GM19238 (cell line): ENCODE results near the gene CRYBA2.

Experiments used
- DNase-seq: peaks from one replicate; pipeline ENCODE4 v3.0.0; 2011; ENCODE audit warnings: low spot score; ENCODE audit not compliant: insufficient read length

Gene CRYBA2, protein sequence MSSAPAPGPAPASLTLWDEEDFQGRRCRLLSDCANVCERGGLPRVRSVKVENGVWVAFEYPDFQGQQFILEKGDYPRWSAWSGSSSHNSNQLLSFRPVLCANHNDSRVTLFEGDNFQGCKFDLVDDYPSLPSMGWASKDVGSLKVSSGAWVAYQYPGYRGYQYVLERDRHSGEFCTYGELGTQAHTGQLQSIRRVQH

DNA sequence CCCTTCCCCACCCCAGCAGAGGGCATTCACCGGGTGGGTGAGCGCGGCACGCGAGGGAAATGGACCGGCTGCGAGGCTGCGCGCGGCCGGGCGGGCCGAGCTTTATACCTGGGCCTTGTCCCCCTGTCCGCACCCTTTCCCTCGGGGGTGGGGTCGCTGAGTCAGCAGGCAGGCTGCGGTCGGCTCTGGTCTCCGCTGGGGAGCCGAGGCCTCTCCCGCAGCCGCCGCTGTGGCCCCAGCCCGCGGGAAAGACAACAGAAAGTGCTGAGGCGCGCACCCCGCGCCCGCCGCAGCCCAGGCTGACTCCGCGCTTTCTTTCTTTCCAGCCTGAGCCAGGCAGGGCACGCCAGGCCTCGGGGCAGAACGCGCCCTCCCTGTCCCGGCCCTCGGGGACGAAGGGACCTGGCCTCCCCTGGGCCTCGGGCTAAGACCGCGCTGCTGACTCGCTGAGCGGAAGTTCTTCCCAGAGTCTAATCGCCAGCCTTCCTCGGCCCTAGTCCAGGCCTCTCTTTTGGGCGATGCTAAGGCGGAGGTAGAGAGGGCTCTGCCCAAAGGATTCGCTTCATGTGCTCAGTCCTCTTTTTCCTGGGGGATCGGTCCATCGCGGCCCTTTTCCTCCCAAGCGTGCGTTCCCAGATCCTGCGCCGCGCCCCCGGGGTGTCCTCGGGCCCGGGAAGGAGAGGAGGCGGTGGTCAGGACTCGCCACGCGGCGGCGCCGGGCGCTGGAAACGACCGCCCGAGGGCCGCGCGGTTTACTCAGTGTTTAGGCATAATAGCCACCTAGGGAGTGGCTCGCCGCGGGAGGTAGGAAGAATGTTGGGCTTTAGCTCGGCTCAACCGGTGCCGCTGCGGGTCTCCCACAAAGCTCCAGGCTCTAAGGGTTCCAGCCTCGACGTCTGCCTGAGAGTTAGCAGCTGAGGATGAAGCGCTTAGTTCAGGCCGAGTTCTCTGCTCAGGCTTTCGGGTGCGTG, at the start of gene CRYBA2:
Gene CRYBA2, minus strand, starts transcription at position 78 of the 971 bp plus-strand sequence. CDS start 246 bp downstream, outside the sequence.
- DNase-seq, result no peak

DNA sequence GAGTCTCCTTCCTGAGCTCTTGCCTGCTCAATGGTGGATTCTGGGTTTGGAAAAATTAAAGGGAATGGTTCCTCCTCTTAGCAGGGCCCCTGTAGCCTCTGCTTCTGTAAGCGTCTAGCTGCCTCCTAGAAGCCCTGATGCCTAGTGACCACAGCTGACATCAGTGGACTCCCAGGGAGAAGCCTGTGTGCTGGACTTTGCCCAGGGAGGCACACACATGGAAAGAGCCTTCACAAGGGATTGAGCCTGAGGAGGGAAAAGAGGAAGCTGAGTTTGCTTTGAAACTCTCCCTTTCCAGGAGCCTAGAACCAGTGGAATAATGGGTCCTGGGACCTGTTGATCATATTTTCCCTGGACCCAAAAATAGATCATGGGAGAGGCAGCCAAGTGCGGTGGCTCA, 49.5 kb upstream of the CRYBA2 start:
- DNase-seq, result no peak

DNA sequence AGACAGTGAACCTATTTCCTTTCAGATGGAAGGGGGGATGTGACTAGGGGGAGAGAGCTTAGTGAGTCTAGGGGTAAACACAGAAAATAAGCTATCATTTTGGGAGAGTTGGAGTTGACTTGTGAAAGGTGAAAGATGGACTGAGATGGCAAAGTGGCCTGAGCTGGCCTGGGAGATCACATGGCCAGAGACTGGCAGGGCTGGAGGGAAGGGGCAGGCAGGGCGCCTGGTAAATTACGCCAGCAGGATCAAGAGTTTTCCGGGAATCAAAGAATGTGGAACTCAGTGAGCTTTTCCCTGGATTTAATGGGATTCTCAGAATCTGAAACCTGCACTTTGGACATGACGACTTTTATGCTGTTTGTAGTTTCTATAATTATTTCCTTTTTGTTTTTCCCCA, 48.9 kb upstream of the CRYBA2 start:
- DNase-seq, result no peak

DNA sequence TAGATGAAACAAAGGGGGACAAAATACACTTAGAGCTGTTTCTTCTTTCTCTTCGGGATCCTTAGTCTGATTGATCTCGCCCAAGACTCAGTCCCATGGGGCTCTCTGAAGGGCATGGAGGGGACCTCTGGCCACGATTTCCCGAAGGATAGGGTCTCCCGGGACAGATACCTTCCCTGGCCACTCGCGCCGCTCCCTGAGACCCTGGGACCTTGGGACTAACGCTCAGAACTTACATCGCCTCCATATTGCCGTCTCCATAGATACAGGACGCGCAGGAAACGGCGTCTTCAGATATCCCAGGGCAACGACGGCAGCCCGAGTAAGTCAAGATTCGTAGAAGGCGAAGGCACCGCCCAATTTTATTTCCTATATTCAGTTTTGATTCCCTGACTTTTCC, 48.0 kb upstream of the CRYBA2 start, which contains the start of gene CFAP65:
Gene CFAP65, minus strand, starts transcription at position 265 of the 400 bp plus-strand sequence. CDS start 2,468 bp downstream, outside the sequence.
- no peak for DNase-seq

DNA sequence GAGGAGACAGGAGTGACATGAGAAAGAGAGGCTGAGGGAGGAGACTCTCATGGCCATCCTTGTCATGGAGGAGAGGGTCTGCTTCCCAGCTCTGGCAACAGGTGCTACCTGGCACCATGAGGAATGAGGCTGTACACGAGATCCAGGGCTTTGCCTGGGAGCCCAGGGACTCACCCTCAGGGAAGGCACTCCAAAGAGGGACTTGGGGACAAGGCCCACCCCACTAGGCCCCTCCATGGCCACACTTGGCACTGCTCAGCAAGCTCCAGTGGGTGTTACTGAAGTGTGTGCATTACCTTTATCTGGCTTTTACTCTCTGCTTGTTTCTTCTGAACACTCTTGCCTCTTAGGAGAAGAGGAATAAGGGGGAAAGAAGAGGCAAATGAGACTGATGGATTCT, 45.4 kb upstream of the CRYBA2 start:
- no peak for DNase-seq

DNA sequence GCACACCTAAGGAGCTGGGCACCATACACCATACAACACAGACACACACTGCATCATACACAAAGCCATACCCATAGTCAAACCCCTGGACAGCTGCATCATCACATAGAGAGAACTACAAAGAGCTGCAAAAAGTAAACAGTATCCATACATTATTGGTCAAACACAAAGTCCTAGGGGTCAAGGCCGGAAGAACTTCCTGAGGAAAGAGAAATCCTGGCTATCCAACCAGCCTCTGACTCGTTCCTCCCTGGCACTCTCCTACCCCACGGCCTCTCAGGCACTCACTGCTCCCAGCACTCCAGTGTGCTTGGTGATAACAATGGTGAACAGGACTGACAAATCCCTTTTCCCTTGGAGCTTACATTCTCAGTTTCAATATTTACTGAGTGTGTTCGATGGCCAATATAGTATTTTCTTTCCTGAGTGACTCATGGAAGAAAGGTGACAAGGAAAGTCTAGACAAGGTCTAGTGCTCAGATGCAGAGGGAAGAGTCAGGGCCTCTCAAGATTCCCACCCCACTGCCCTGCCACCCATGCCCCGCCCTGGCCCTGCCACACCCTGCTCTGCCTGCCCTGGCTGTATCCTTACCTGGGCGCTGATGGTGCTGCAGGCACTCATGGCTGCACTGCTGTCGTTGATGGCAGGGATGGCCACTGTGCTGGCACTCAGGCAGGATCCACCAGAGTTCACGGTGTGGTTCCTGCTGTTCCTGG, 44.7 kb upstream of the CRYBA2 start:
- no peak for DNase-seq

DNA sequence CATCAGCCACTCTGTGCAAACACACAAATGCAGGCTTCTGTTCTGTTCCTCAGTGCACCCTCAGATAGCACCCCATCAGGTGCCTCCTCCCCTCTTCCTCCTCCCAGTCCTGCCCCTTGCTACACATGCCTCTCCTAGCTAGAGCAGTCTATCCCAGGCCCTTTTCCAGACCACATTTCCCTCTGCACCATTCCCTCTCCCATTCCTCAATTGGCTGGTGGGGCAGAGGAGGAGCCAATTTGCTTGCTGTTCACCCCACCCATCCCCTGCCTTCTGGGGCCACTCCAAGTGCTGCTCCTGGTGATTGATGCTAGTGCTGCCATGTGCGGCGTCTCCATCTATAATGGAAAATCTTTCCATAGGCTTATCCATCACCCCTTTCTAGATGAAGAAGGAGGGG, 42.7 kb upstream of the CRYBA2 start:
- DNase-seq, result no peak

DNA sequence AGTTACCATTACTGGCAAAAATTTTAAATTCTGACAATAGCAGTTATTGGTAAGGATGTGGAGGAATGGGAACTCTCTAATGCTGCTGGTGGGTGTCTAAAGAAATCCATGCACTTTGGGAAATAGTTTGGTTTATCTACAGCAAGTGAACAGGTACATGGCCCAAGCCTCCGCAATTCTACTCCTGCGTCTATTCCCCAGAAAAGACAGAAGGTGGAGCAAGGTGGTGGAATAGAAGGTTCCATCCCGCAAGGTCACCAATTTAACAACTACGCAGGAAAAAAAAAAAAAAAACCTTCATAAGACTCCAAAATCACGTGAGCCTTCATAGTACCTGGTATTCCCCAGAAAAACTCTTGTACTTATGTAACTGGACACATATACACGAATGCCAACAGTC, 41.6 kb upstream of the CRYBA2 start:
- DNase-seq, result no peak

DNA sequence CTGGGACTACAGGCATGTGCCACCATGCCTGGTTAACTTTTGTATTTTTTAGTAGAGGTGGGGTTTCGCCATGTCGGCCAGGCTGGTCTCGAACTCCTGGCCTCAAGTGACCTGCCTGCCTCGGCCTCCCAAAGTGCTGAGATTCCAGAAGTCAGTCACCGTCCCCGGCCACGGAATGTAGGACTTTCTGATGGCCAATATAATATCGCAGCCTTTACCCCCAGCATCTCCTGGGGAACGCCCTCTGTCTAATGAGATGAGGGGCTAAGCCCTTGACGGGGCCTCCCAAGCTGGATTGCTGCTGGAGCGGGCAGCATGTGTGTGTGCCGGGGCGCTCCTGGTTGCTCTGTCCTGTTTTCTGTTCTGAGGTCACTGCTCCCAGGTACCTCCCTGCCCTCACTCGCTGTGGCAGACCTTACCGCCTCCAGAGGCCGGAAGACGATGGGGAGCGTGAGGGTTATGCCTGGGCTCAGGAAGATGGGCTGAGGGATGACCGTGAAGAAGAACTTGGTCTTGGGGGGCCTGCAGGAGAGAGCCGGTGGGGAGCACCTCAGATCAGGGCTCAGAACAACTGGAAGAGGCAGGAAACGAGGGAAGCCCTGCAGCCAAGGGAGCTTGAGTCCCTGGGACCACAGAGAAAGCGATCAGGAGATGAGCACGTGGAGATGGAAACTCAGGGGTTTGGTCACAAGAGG, 39.0 kb upstream of the CRYBA2 start:
- no peak for DNase-seq

DNA sequence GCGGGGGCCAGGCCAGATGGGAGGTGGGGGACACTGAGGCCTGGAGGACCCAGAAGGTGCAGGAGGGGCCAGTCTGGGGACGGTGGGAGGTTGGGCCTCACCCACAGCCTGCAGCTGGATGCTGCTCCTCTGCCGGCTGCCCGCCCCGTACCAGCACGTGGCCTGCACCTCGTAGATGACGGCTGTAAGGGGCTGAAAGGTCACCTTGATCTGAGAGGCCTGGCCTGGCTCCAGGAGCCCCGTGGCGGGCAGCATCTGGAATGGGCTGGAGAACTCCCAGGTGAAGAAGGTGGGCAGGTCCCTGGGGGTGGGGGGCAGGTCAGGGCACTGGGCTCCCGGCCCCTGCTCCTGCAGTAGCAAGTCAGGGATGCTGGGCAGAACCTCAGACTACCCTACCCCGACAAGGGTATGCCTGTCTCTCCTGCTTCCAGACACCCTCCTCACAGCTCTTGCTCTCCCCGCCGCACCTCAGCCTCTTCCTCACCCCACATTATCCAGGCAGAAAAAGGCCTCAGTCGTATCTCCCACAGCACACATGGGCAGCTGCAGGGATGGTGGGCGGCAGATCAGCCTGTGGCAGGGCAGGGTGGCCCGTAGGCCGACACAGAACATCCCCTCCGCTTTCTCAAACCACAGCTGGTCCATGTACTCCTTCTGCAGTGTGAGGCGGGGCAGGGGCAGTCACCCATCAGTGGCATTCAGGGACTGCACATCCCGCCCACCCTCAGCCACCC, 38.0 kb upstream of the CRYBA2 start:
- DNase-seq, result no peak

DNA sequence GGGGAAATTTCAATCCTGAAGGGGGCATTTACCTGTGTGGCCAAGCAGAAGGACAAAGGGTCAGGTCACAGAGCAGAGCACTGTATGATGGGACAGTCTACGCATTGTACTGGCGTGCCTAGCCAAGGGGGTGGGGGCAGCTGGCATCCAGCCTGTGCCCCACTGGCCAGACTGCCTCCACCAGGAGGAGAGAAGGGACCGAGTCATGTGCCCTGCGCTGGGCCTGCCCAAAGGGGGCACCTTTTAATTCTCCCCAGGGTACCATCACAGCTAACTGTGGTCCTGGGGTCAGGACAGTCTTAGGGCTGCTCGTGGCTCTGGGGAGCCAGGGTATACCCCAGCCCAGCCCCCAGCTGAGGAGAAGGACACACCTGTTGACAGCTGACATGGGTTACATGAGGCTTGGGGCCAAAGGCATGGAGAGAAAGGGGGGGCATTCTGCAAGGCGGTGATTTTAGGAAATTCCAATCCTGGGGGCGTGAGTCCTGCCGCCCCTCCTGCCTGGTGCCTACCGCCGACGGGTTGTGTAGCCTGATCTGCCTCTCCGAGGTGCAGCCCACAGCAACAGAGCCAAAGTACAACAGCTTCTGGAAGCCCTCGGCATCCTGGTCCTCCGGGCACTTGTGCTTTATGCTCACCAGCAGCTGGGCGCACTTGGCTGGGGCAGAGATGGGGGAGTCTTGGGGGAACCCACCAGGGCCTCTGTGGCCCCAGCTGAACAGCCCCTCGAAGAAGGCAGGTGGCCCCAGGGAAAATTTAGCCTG, 37.1 kb upstream of the CRYBA2 start:
- DNase-seq, result no peak

DNA sequence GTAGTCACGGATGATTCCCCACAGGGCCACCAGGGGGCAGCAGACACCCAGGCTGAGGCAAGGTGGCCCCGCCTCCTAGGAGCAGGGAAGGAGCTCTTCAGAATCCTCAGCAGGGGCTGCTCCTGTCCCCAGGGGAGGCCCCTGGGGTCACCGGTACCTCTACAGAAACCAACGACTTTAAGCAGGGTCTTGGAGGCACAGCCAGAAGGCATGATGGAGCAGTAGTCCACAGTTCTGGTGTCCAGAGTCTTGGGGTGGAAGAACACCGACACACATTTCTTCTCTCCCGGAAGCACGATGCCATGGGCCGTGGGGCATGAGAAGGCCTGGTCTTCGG, 36.6 kb upstream of the CRYBA2 start:
- peak; percentile 64 for DNase-seq

DNA sequence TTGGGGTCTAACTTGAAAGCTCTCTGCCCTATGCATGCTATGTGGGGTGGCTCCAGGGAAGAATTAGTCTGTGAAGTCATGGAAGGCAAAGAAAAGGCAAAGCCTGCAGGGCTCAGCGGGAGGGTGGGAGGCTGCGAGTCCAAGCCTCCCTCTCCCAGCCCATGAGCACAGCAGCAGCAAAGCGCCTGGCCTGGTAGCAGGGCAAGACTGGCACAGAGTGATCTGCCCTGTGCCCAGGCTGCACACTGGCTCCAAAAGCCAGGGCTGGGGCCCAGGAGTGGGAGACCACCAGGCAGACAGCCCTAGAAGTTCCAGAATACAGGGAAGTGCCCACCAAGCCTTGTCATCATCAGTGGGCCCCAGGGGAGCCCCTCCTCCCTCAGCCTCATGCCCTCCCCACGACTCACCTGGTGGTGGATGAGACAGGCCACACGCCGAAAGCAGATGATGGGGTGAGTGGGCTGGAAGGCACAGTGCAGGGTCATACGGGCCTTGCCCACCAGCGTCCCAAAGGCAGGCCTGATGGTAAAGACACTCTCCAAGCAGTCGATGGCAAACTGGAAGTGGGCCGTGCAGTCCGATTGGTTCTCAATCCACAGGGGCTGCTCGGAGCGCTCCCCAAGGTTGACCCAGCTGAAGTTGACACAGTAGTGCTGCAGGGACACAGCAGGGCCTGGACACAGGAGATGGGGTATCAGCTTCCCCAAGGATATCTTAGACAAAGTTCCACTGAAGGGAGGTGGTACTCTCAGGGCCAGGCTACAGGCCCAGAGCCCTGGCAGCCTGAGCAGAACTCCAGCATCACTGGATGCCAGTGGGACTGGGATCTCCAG, 36.0 kb upstream of the CRYBA2 start:
- DNase-seq, result no peak

DNA sequence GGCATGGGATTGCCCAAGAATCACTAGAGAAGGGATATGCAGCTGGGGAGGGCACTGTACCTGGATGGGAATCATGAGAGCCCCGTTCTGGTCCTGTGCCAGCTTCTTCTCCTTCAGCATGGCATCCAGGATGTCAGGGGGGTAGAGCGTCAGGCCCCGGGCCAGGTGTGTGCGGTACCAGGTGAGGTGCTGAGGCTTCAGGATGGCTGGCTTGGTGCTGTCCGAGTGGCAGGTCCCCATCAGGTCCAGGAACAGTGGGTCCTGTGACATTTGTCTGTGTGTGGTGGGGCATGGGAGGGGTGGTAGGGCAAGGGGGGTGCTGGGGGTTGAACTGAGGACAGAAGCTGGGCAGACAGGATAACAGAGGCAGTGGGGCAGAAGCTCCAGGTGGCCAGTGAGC, 34.9 kb upstream of the CRYBA2 start:
- DNase-seq, result no peak

DNA sequence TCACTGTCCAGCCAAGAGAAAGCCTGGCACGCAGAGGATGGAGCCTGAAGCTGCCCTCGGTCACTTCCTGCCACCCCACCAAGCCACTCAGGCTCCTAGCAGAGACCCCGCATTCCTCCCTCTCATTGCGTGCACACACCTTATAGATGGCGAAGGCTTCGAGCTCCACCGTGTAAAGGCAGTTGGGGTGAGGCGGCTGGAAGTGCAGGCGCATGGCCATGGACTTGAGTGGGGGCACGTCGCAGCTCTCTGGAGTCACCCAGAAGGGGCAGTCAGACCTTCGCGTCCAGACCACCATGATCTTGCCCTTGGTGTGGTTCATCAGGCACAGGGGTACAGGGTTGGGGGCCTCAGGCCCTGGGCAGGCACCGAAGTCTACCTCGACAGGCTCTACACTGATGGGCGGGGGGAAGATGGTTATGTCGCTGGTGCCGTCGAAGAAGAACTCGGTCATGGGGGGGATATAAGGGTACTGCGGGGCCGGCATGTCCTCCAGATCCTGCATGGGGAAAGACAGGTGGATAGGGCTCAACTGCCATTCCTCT, 34.4 kb upstream of the CRYBA2 start:
- DNase-seq, result no peak

DNA sequence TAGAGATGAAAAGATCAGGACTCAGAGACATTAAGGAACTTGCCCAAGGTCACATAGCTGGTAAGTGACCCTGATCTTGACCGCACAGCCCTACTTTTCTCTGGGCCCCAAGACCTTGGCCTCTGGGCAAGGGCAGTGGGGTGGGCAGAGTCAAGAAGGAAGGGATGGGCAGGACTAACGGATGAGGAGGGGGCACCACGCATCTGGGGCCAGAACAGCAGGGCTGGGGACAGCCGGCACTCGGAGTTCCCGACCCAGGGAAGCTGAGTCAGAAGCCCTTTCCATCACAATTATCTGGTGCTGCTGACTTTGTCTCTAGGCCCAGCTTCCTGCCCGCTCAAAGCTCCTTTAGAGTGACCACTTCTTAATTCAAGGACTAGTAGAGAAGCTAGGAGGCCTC, 33.7 kb upstream of the CRYBA2 start:
- no peak for DNase-seq

DNA sequence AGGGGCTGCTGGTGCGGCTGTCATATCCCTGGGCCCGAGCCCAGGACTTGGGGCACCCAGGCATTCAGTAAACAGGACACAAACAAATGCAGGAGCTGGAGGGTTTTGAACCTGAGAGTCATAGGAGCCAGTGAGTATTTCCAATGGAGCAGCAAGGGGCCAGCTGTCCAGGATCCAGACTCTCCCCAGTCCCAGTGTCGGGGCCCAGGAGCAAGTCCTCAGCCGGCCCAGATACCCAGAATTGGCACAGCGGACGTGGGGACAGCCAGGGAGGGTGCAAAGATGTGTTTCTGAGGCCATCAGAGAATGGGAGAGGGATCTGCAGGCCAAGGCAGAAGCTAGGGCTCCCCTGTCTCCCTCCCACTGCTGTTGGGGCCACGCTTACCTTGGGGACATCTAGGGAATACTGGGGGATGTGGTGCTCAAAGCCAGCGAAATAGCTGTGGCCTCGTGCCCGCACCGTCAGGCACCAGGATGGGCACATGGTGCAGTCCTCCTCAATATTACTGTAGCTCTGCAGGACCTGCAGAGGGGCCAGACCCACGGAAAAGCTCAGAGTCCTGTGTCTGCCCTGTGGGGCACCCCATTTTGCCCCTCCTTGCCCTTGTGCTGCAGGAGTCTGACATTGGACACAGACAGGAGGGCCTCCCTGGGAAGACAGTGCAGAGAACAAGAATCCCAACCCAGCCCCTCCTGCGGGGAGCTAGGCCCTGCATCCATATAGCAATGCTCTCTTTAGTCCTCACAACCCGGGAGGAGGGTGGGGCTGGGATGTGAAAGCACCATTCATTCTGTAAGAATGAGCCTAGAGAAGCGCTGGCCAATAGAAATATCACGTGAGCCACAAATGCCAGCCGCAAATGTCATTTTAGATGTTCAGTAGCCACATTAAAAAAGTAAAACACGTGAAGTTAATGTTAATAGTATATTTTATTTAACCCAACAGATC, 32.7 kb upstream of the CRYBA2 start:
- DNase-seq, result no peak

DNA sequence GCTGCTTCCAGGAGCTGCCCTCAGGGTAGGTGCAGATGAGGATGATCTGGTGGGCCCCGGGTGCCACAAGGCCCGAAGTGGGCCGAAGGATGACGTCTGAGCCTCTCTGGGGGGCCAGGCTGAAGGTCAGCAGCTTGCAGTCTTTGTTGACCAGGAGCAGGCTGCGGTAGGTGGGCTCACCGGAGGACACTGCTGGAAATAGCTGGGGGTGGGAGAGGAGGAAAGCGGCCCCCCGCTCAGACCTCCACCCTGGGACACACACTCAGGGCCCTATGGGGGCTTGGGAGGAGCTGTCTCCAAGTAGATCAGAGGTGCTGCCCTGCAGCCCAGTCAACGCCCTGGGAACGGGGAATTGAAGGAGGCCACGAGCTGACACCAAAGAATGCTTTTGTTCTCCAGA, 30.8 kb upstream of the CRYBA2 start:
- DNase-seq, result no peak
